ENCODE measurements around the gene WWTR1. TPM values are rescaled to one million over a fixed set of nuclear protein-coding genes. Genes with fewer than 3 reads are reported as not detected.

WWTR1 gene
- total RNA-seq, 6 experiments from 2014 or later = 10.6 to 19.7 (median 15.3) TPM

GRCh38 chr3:149541091-149541491 lies 116.7 kb downstream of the WWTR1 start:
- H3K36me3 ChIP-seq = no peaks in the 10 kb centered on the region
- no peak for ATAC-seq
- 34% methylated on average over 3 of the region's 3 CpGs for WGBS (ENCODE audit: insufficient coverage, low coverage, low lambda C conversion rate, missing lambda C conversion rate)
- no peak overlapping the region for H3K27ac ChIP-seq
- H3K4me3 ChIP-seq = no peak overlapping the region
- TF ChIP-seq POLR2A (IDR thresholded peaks at IDR 0.05) = no peak
- no peak for TF ChIP-seq CTCF (IDR thresholded peaks at IDR 0.05)
- intact Hi-C loops (cut with DNase I) = no loop called here
- no peaks in the 10 kb centered on the region for H3K27me3 ChIP-seq
- no peak for DNase-seq
- peaks cover 0 to 10% (median 5%) of the 10 kb centered on the region in 4 donors for H3K4me1 ChIP-seq
- no peaks in the 10 kb centered on the region for H3K9me3 ChIP-seq

GRCh38 chr3:149538371-149538770 lies 119.5 kb downstream of the WWTR1 start:
- WGBS (ENCODE audit: insufficient coverage, low coverage, low lambda C conversion rate, missing lambda C conversion rate) = 100% methylated on average over 1 of the region's 1 CpG
- ATAC-seq = no peak
- Histone ChIP-seq H3K27me3 (no peaks in the 10 kb centered on the region), H3K9me3 (no peaks in the 10 kb centered on the region), H3K36me3 (no peaks in the 10 kb centered on the region), H3K4me3 (no peak overlapping the region), H3K27ac (no peak overlapping the region), H3K4me1 (peaks cover 0 to 13% (median 8%) of the 10 kb centered on the region in 4 donors)
- no peak for DNase-seq
- TF ChIP-seq CTCF (IDR thresholded peaks at IDR 0.05) (no peak), POLR2A (IDR thresholded peaks at IDR 0.05) (no peak)
- intact Hi-C loops (cut with DNase I) = no loop called here

- H3K36me3 ChIP-seq = no peaks in the 10 kb centered on the region
- ATAC-seq = peak; percentile 93 to 97 (median 96)
- peak overlapping the region in 1 of 3 donors; percentile 7 for H3K4me3 ChIP-seq
- DNase-seq = peak; percentile 83 to 94 (median 89)
- peaks cover 0 to 13% (median 8%) of the 10 kb centered on the region in 4 donors for H3K4me1 ChIP-seq
- intact Hi-C loops (cut with DNase I) = no loop called here
- H3K9me3 ChIP-seq = no peaks in the 10 kb centered on the region
- no peak for TF ChIP-seq POLR2A (IDR thresholded peaks at IDR 0.05)
- TF ChIP-seq CTCF (IDR thresholded peaks at IDR 0.05) = no peak
- WGBS (ENCODE audit: insufficient coverage, low coverage, low lambda C conversion rate, missing lambda C conversion rate) = 23% methylated on average over 7 of the region's 11 CpGs
- no peaks in the 10 kb centered on the region for H3K27me3 ChIP-seq
- H3K27ac ChIP-seq = peak overlapping the region in 2 of 3 donors; percentile 29 to 35
These were observed 121.4 kb downstream of the WWTR1 start for GRCh38 chr3:149536429-149536828.

GRCh38 chr3:149535333-149535685 lies 122.5 kb downstream of the WWTR1 start:
- TF ChIP-seq CTCF (IDR thresholded peaks at IDR 0.05) (no peak), POLR2A (IDR thresholded peaks at IDR 0.05) (no peak)

More at GRCh38 chr3:149535333-149535685, 122.5 kb downstream of the WWTR1 start:
- Histone ChIP-seq H3K27ac (no peak overlapping the region), H3K27me3 (no peaks in the 10 kb centered on the region), H3K4me1 (peaks cover 0 to 13% (median 8%) of the 10 kb centered on the region in 4 donors), H3K36me3 (no peaks in the 10 kb centered on the region), H3K9me3 (no peaks in the 10 kb centered on the region), H3K4me3 (no peak overlapping the region)
- WGBS (ENCODE audit: insufficient coverage, low coverage, low lambda C conversion rate, missing lambda C conversion rate) = 42% methylated on average over 8 of the region's 8 CpGs
- DNase-seq (no peak), ATAC-seq (no peak)
- intact Hi-C loops (cut with DNase I) = no loop called here

All from right lobe of liver (tissue), 6 donors.